Liver (tissue), 9 donors: ENCODE results near the gene KLF15. TPM values are rescaled to one million over a fixed set of nuclear protein-coding genes. Genes with fewer than 3 reads are reported as not detected.
A peak's percentile ranks its signal among the peaks of the same experiment; 100 is the strongest.

ENCODE experiments used
- DNase-seq: peaks from one replicate; pipeline ENCODE4 v3.0.0-alpha.2; 2017; ENCODE audit warnings: low spot score
- H3K27ac ChIP-seq, 2 donors: one replicate each; pipeline ENCODE4 v1.7.0; 2013; ENCODE audit warnings: inconsistent platforms in 2 of 2, low read length in 2 of 2, control low read depth in 1 of 2, low read depth in 1 of 2, mild to moderate bottlenecking in 1 of 2
- H3K27me3 ChIP-seq, 4 donors: one replicate each; pipeline versions ENCODE4 v1.6.1 to v1.7.0; 2013; ENCODE audit warnings: low read length in 3 of 4, inconsistent platforms in 1 of 4, mild to moderate bottlenecking in 1 of 4, moderate library complexity in 1 of 4; ENCODE audit not compliant: control insufficient read depth in 4 of 4, insufficient read depth in 4 of 4
- H3K36me3 ChIP-seq, 4 donors: one replicate each; pipeline versions ENCODE4 v1.6.1 to v1.7.0; 2013; ENCODE audit warnings: low read length in 3 of 4, mild to moderate bottlenecking in 3 of 4, low read depth in 1 of 4, moderate library complexity in 1 of 4; ENCODE audit not compliant: control insufficient read depth in 4 of 4, insufficient read depth in 3 of 4
- H3K4me1 ChIP-seq, 4 donors: one replicate each; pipeline versions ENCODE4 v1.6.1 to v1.7.0; 2013; ENCODE audit warnings: low read length in 3 of 4, mild to moderate bottlenecking in 3 of 4, moderate library complexity in 1 of 4; ENCODE audit not compliant: control insufficient read depth in 4 of 4, insufficient read depth in 4 of 4
- H3K4me3 ChIP-seq, 3 donors: one replicate each; pipeline versions ENCODE4 v1.6.1 to v1.7.0; 2013; ENCODE audit warnings: low read length in 3 of 3, control low read depth in 1 of 3, low read depth in 1 of 3, mild to moderate bottlenecking in 1 of 3
- H3K9ac ChIP-seq, 2 donors: one replicate each; pipeline ENCODE4 v1.7.0; 2013; ENCODE audit warnings: low read length in 2 of 2, mild to moderate bottlenecking in 2 of 2, moderate library complexity in 2 of 2, control low read depth in 1 of 2, low read depth in 1 of 2
- H3K9me3 ChIP-seq, 4 donors: one replicate each; pipeline versions ENCODE4 v1.6.1 to v1.7.0; 2013; ENCODE audit warnings: low read length in 3 of 4; ENCODE audit not compliant: control insufficient read depth in 4 of 4
- ATF3 ChIP-seq: IDR thresholded peaks from 2 replicates; pipeline ENCODE4 v1.6.1; 2016; ENCODE audit warnings: antibody characterized with exemption
- CTCF ChIP-seq: fragments of 150-350 bp; IDR thresholded peaks from 2 replicates; pipeline ENCODE4 v1.5.1; 2017; ENCODE audit warnings: improper control_type of control experiment, low read depth, low read length; ENCODE audit not compliant: missing input control
- EGR1 ChIP-seq, 2 donors: IDR thresholded peaks; 2 replicates each; pipeline ENCODE4 v1.6.1; 2016 to 2018; ENCODE audit warnings: antibody characterized with exemption in 2 of 2, low read depth in 2 of 2
- FOXA1 ChIP-seq: IDR thresholded peaks from 2 replicates; pipeline ENCODE4 v1.6.1; 2016; ENCODE audit warnings: antibody characterized with exemption
- FOXA2 ChIP-seq: IDR thresholded peaks from 2 replicates; pipeline ENCODE4 v1.6.1; 2016; ENCODE audit warnings: antibody characterized with exemption
- GABPA ChIP-seq, 2 donors: IDR thresholded peaks in 1 of 2; conservative IDR thresholded peaks in 1 of 2; 2 replicates each; pipeline ENCODE4 v1.6.1; 2016; ENCODE audit warnings: antibody characterized with exemption in 2 of 2, mild to moderate bottlenecking in 1 of 2, moderate library complexity in 1 of 2
- HNF4A ChIP-seq, 2 donors: conservative IDR thresholded peaks; 2 replicates each; pipeline ENCODE4 v1.6.1; 2016; ENCODE audit warnings: antibody characterized with exemption in 2 of 2, mild to moderate bottlenecking in 2 of 2
- HNF4G ChIP-seq: IDR thresholded peaks from 2 replicates; pipeline ENCODE4 v1.6.1; 2016; ENCODE audit warnings: antibody characterized with exemption
- JUND ChIP-seq, 2 donors: IDR thresholded peaks; 2 replicates each; pipeline ENCODE4 v1.6.1; 2016; ENCODE audit warnings: antibody characterized with exemption in 2 of 2
- MAX ChIP-seq: IDR thresholded peaks from 2 replicates; pipeline ENCODE4 v1.6.1; 2016; ENCODE audit warnings: antibody characterized with exemption
- NR2F2 ChIP-seq: IDR thresholded peaks from 2 replicates; pipeline ENCODE4 v1.6.1; 2016; ENCODE audit warnings: antibody characterized with exemption
- RAD21 ChIP-seq, 2 donors: IDR thresholded peaks; 2 replicates each; pipeline ENCODE4 v1.6.1; 2016; ENCODE audit warnings: antibody characterized with exemption in 2 of 2, mild to moderate bottlenecking in 2 of 2
- REST ChIP-seq: IDR thresholded peaks from 2 replicates; pipeline ENCODE4 v1.6.1; 2016; ENCODE audit warnings: antibody characterized with exemption, mild to moderate bottlenecking
- RXRA ChIP-seq, 2 donors: IDR thresholded peaks; 2 replicates each; pipeline ENCODE4 v1.6.1; 2017 to 2018; ENCODE audit warnings: antibody characterized with exemption in 2 of 2, mild to moderate bottlenecking in 1 of 2
- SP1 ChIP-seq: IDR thresholded peaks from 2 replicates; pipeline ENCODE4 v1.6.1; 2018; ENCODE audit warnings: antibody characterized with exemption, mild to moderate bottlenecking
- TAF1 ChIP-seq: conservative IDR thresholded peaks from 2 replicates; pipeline ENCODE4 v1.6.1; 2016; ENCODE audit warnings: antibody characterized with exemption, mild to moderate bottlenecking
- YY1 ChIP-seq: IDR thresholded peaks from 2 replicates; pipeline ENCODE4 v1.6.1; 2016; ENCODE audit warnings: antibody characterized with exemption, mild to moderate bottlenecking
- ZBTB33 ChIP-seq: IDR thresholded peaks from 2 replicates; pipeline ENCODE4 v1.6.1; 2016; ENCODE audit warnings: antibody characterized with exemption
- WGBS: extraction: QIAGEN DNeasy Blood & Tissue Kit; methylation state at CpG from one replicate; pipeline ENCODE4 v1.1.7; 2013; 5-methylcytosine and 5-hydroxymethylcytosine counted together
- polyA plus RNA-seq, 2 donors: library from polyadenylated mRNA; stranded (reverse) in 1 of 2; unstranded in 1 of 2; fragments of 200-250 nt in 1 of 2; fragments of >200 nt in 1 of 2; fragmentation: Nextera tagmentation in 1 of 2; extraction: Ambion mirVana in 1 of 2; gene quantifications; one replicate each; pipeline versions ENCODE4 v1.2.1 to v1.2.3, GENCODE V29; 2013 to 2015
- total RNA-seq, 2 donors: library from RNA; depleted of rRNA; stranded (reverse); fragments of >200 nt; gene quantifications; one replicate each; pipeline ENCODE4 v1.2.3, GENCODE V29; 2014
- donor health status: healthy.
- donor health status: healthy.
- donor health status: healthy.
- donor health status: healthy.
- donor health status: healthy.

Gene KLF15
- total and polyA plus RNA-seq, 4 donors = 21.4 to 103 (median 49.3) TPM

- Histone ChIP-seq H3K9ac (peak overlapping the region; percentile 73 to 79), H3K27ac (peak overlapping the region; percentile 88 to 99), H3K9me3 (no peaks in the 10 kb centered on the region), H3K36me3 (peaks cover 0 to 4% (median 0%) of the 10 kb centered on the region in 4 donors), H3K27me3 (no peaks in the 10 kb centered on the region), H3K4me1 (peaks cover 10 to 48% (median 35%) of the 10 kb centered on the region in 4 donors), H3K4me3 (peak overlapping the region; percentile 55 to 86 (median 59))
- TF ChIP-seq TAF1 = peak; percentile 10
- TF ChIP-seq HNF4G = no peak
- WGBS = under 1% methylated on average over 100 of the region's 100 CpGs
- DNase-seq = no peak
Measured at GRCh38 chr3:126356373-126357264, 589 bp downstream of the KLF15 start.

- peak overlapping the region; percentile 88 to 99 for H3K27ac ChIP-seq
- DNase-seq = peak; percentile 79
- no peaks in the 10 kb centered on the region for H3K9me3 ChIP-seq
- H3K4me3 ChIP-seq = peak overlapping the region; percentile 59 to 86 (median 60)
- peak in 1 of 2 donors; percentile 65 for TF ChIP-seq GABPA (IDR thresholded peaks at IDR 0.05 in 1 of 2, conservative IDR thresholded peaks at IDR 0.05 in 1 of 2)
- peak; percentile 99 for TF ChIP-seq SP1
- peak; percentile 84 to 88 for TF ChIP-seq EGR1 (IDR thresholded peaks at IDR 0.05; ENCODE audit: low read depth in 2 of 2)
- peak; percentile 87 to 91 for TF ChIP-seq RXRA (IDR thresholded peaks at IDR 0.05)
- TF ChIP-seq ZBTB33 = peak; percentile 64
- peak; percentile 91 for TF ChIP-seq YY1
- peak; percentile 76 for TF ChIP-seq NR2F2
- peak; percentile 66 for TF ChIP-seq ATF3
- peak; percentile 87 for TF ChIP-seq MAX
- peak; percentile 54 to 65 for TF ChIP-seq JUND (IDR thresholded peaks at IDR 0.05)
- peak; percentile 60 to 61 for TF ChIP-seq RAD21 (IDR thresholded peaks at IDR 0.05)
- peak; percentile 72 for TF ChIP-seq FOXA2
- TF ChIP-seq HNF4G = peak; percentile 67
- peak; percentile 79 to 85 for TF ChIP-seq HNF4A (conservative IDR thresholded peaks at IDR 0.05)
- TF ChIP-seq CTCF = peak; percentile 12
- peak; percentile 41 for TF ChIP-seq TAF1
- TF ChIP-seq REST = peak; percentile 91
- peak; percentile 66 for TF ChIP-seq FOXA1
- H3K4me1 ChIP-seq = peaks cover 10 to 55% (median 39%) of the 10 kb centered on the region in 4 donors
- 2% methylated on average over 32 of the region's 32 CpGs for WGBS
- peak overlapping the region; percentile 73 to 95 for H3K9ac ChIP-seq
- H3K36me3 ChIP-seq = peaks cover 0 to 4% (median 0%) of the 10 kb centered on the region in 4 donors
- H3K27me3 ChIP-seq = no peaks in the 10 kb centered on the region
Measured at GRCh38 chr3:126355777-126356372, 1.3 kb downstream of the KLF15 start.
